Body of pancreas (tissue), 4 donors: ENCODE data around the gene HPSE2.

Source experiments
- CTCF ChIP-seq, 7 experiments: fragments of 450-650 bp in 4 of 7; fragments of 200-600 bp in 3 of 7; sonication (generic) in 3 of 7; IDR thresholded peaks; one replicate each; pipeline ENCODE4 v1.5.1; 2016 to 2019; ENCODE audit warnings: antibody characterized with exemption in 7 of 7
- POLR2A ChIP-seq, 3 donors: fragments of 450-650 bp; IDR thresholded peaks; one replicate each; pipeline ENCODE4 v1.6.1; 2016; ENCODE audit warnings: antibody characterized with exemption in 3 of 3, mild to moderate bottlenecking in 2 of 3

GRCh38 chr10:98511876-98512275 lies 723.8 kb downstream of the HPSE2 start:
- no peak for TF ChIP-seq POLR2A (IDR thresholded peaks at IDR 0.05)
- TF ChIP-seq CTCF (IDR thresholded peaks at IDR 0.05) = no peak
